Measurements from ENCODE around the gene DZIP3.

DZIP3 gene

DNA sequence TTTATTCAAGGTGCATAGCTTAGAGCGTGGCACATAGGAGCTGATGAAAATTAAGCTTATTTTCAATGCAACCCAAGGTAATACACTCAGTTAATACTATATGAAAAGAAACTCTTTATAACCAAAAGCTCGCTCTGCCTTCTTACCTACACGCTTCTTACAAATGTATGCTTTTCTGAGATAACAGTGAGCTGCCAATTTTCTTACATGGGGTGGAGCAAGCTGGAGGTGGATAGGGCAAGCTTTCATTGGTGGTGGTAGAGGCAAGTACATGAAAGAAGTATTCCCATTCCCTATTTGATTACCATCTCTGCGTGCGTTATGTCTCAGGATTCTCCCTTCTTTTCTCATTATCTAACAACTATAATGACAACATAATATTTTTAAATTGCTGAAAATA is 8.9 kb downstream of the DZIP3 start:
- H3K4me3 ChIP-seq (ENCODE audit: control insufficient read depth, low read depth, low read length) = no peak overlapping the region
- TF ChIP-seq, protein P1, sequence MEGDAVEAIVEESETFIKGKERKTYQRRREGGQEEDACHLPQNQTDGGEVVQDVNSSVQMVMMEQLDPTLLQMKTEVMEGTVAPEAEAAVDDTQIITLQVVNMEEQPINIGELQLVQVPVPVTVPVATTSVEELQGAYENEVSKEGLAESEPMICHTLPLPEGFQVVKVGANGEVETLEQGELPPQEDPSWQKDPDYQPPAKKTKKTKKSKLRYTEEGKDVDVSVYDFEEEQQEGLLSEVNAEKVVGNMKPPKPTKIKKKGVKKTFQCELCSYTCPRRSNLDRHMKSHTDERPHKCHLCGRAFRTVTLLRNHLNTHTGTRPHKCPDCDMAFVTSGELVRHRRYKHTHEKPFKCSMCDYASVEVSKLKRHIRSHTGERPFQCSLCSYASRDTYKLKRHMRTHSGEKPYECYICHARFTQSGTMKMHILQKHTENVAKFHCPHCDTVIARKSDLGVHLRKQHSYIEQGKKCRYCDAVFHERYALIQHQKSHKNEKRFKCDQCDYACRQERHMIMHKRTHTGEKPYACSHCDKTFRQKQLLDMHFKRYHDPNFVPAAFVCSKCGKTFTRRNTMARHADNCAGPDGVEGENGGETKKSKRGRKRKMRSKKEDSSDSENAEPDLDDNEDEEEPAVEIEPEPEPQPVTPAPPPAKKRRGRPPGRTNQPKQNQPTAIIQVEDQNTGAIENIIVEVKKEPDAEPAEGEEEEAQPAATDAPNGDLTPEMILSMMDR (IDR thresholded peaks at IDR 0.05; ENCODE audit: control insufficient read depth, insufficient read depth, low read depth, low read length, missing control alignments) = no peak
- DNase-seq (ENCODE audit: low read depth) = no peak

DNA sequence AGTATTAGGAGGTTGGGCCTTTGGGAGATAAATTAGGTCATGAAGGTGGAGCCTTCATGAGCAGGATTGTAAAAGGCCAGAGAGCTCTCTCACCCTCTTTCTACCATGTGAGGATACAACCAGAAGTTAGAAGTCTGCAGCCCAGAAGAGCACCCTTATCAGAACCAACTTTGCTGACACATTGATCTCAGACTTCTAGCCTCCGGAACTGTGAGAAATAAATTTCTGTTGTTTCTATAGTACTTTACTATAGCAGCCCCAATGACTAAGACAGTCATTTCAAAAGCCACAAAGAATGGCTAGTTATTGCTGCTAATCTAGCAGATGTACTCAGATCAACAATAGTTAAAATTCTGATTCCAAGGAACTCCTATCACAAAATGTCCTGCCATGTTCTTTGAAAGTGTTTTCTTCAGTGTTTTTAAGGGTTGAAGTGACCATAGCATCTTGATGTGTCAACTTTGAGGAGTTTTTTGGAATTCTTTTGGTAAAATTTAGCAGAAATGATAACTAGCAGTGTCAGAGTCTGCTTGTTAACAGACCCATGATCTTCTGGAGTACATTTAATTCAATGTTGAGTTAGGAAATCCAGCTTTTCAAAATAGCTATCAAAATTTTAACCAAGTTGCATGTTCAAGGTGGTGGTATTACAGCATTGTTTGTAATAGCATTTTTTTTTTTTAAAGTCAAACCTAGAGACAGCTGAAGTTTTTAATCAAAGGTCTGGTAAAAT is 10.3 kb downstream of the DZIP3 start:
- TF ChIP-seq, protein P1 (IDR thresholded peaks at IDR 0.05; ENCODE audit: control insufficient read depth, insufficient read depth, low read depth, low read length, missing control alignments) = no peak
- no peak for DNase-seq (ENCODE audit: low read depth)
- no peak overlapping the region for H3K4me3 ChIP-seq (ENCODE audit: control insufficient read depth, low read depth, low read length)

DNA sequence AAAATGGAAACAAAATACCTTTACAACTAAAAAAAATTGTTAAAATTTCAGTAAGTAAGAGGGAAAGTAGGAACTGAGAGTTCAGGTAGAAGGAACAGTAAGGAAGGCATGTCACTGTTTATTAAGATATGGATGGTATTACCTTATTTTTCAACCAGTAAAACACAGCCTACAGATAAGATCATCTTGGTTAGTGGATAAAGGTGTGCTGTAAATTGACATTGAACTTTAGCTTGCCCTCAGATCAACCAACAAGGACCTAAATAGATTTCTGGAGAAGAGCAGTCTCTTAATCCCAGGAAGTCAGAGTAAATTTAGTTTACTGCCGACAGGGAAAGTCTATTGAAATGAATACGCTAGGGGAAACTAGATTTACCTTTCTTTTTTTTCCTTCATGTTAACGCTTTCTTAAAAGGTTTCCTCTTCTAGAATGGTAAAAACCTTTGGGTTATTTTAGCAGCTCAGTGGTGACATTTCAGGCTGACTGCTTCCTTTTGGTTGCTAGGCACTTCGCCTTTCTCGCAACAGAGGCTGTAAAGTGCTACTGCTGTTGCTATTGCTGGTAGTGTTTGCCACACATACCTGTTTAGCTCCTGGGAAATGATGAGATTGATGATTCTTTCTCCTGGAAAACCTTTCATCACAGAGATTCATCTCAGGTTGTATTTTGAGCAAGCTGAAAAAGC is 12.9 kb downstream of the DZIP3 start:
- DNase-seq (ENCODE audit: low read depth) = no peak
- TF ChIP-seq, protein P1 (IDR thresholded peaks at IDR 0.05; ENCODE audit: control insufficient read depth, insufficient read depth, low read depth, low read length, missing control alignments) = no peak
- no peak overlapping the region for H3K4me3 ChIP-seq (ENCODE audit: control insufficient read depth, low read depth, low read length)

DNA sequence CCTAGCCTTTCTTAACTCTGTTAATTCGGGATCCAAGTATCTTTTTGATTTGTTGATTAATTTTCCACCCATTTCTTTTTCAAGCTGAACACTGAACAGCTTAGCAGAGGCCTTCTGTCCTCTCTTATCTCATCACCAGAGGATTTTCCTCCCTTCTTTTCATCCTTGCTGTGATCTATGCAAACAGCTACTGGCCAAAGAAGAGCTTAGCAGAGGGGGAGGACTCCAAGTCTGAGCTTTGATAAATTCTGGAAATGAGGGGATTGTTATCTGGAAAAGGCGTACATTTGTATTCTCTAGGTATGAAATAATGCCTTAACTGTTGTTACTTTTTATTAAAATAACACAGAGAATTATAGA is 13.4 kb downstream of the DZIP3 start:
- no peak overlapping the region for H3K4me3 ChIP-seq (ENCODE audit: control insufficient read depth, low read depth, low read length)
- TF ChIP-seq, protein P1 (IDR thresholded peaks at IDR 0.05; ENCODE audit: control insufficient read depth, insufficient read depth, low read depth, low read length, missing control alignments) = no peak
- DNase-seq (ENCODE audit: low read depth) = no peak

DNA sequence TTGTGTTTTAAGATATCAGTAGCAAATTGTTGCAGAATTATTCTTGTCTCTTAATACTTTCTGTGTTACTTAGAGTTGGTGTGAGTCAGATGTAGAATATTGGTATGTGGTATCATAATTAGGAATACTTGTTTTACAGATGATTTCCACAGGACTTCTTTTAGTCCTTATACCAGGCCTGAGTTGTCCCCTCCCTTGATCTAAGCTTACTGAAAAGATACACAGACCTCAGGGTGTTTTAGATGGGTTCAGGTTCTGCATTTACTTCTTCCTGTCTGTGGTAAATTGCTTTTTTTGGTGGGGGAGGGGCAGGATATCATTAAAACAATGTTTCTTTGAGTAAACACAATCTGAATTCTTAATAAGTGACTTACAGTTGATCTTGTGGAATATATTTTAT is 14.2 kb downstream of the DZIP3 start:
- no peak for DNase-seq (ENCODE audit: low read depth)
- TF ChIP-seq, protein P1 (IDR thresholded peaks at IDR 0.05; ENCODE audit: control insufficient read depth, insufficient read depth, low read depth, low read length, missing control alignments) = no peak
- H3K4me3 ChIP-seq (ENCODE audit: control insufficient read depth, low read depth, low read length) = no peak overlapping the region

DNA sequence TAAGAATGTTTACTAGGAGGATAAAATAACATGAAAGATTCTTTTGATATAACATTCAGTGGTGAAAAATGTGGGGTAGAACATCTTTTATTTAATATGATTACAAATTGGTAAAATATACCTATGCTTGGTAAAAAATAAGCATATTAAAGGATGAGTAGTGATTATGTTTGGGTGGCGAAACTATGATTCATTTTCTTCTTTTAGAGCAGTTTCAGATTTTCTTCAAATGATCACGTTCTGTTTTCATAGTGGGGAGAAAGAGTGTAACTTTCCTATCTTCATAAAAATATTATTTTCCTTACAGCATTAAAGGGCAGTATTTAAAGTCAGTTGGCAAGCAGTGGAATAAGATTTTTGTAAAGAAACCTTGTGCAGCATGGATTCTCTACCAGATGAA is 15.5 kb downstream of the DZIP3 start:
- no peak overlapping the region for H3K4me3 ChIP-seq (ENCODE audit: control insufficient read depth, low read depth, low read length)
- DNase-seq (ENCODE audit: low read depth) = no peak
- TF ChIP-seq, protein P1 (IDR thresholded peaks at IDR 0.05; ENCODE audit: control insufficient read depth, insufficient read depth, low read depth, low read length, missing control alignments) = no peak
